Measurements from ENCODE around the gene RHBDF2. TPM values are rescaled to one million over a fixed set of nuclear protein-coding genes. Genes with fewer than 3 reads are reported as not detected.

The RHBDF2 gene
- total and polyA plus RNA-seq, 8 donors: 4.6 to 175 (median 21.0) TPM

- H3K4me1 ChIP-seq: peaks cover 14 to 72% (median 32%) of the 10 kb centered on the region in 4 donors
- H3K4me3 ChIP-seq: no peak overlapping the region
- H3K27ac ChIP-seq: no peak overlapping the region
- no peak for TF ChIP-seq POLR2AphosphoS5 (IDR thresholded peaks at IDR 0.05)
- TF ChIP-seq CTCF (IDR thresholded peaks at IDR 0.05): no peak
- no peak for TF ChIP-seq EP300 (IDR thresholded peaks at IDR 0.05)
- no peaks in the 10 kb centered on the region for H3K9me3 ChIP-seq
- H3K36me3 ChIP-seq: no peaks in the 10 kb centered on the region
- no peak for DNase-seq
- WGBS, 5 donors: 80 to 89% (median 86%) methylated on average over 9 of the region's 9 CpGs
- no peaks in the 10 kb centered on the region for H3K27me3 ChIP-seq
- intact Hi-C loops (cut with DNase I; ENCODE audit: low total_unique reads): no loop called here
Measured at GRCh38 chr17:76444518-76445311, 56.5 kb downstream of the RHBDF2 start.

GRCh38 chr17:76442341-76443338, 58.6 kb downstream of the RHBDF2 start:
- intact Hi-C loops (cut with DNase I; ENCODE audit: low total_unique reads): no loop called here
- Histone ChIP-seq H3K4me1 (peaks cover 22 to 72% (median 38%) of the 10 kb centered on the region in 4 donors), H3K27me3 (no peaks in the 10 kb centered on the region), H3K9me3 (no peaks in the 10 kb centered on the region), H3K27ac (no peak overlapping the region), H3K4me3 (no peak overlapping the region), H3K36me3 (no peaks in the 10 kb centered on the region)
- 91 to 94% (median 93%) methylated on average over 8 of the region's 8 CpGs for whole genome bisulfite sequencing, 5 donors
- TF ChIP-seq POLR2A (IDR thresholded peaks at IDR 0.05): no peak
- no peak for TF ChIP-seq POLR2AphosphoS5 (IDR thresholded peaks at IDR 0.05)
- no peak for TF ChIP-seq CTCF (IDR thresholded peaks at IDR 0.05)
- DNase-seq: no peak

GRCh38 chr17:76441686-76442340, 59.4 kb downstream of the RHBDF2 start:
- 74 to 81% (median 79%) methylated on average over 13 of the region's 13 CpGs for WGBS, 5 donors
- no peaks in the 10 kb centered on the region for H3K9me3 ChIP-seq
- peaks cover 18 to 64% (median 38%) of the 10 kb centered on the region in 4 donors for H3K4me1 ChIP-seq
- intact Hi-C loops (cut with DNase I; ENCODE audit: low total_unique reads): no loop called here
- DNase-seq: no peak
- no peaks in the 10 kb centered on the region for H3K36me3 ChIP-seq
- H3K27ac ChIP-seq: no peak overlapping the region
- H3K4me3 ChIP-seq: no peak overlapping the region
- TF ChIP-seq POLR2A (IDR thresholded peaks at IDR 0.05): no peak
- no peak for TF ChIP-seq CTCF (IDR thresholded peaks at IDR 0.05)
- no peak for TF ChIP-seq EP300 (IDR thresholded peaks at IDR 0.05)
- no peak for TF ChIP-seq POLR2AphosphoS5 (IDR thresholded peaks at IDR 0.05)
- no peaks in the 10 kb centered on the region for H3K27me3 ChIP-seq

GRCh38 chr17:76440751-76441362, 60.4 kb downstream of the RHBDF2 start:
- intact Hi-C loops (cut with DNase I; ENCODE audit: low total_unique reads): no loop called here
- no peak overlapping the region for H3K4me3 ChIP-seq
- DNase-seq: no peak
- H3K27me3 ChIP-seq: no peaks in the 10 kb centered on the region
- peaks cover 9 to 54% (median 30%) of the 10 kb centered on the region in 4 donors for H3K4me1 ChIP-seq
- H3K9me3 ChIP-seq: no peaks in the 10 kb centered on the region
- H3K36me3 ChIP-seq: no peaks in the 10 kb centered on the region
- WGBS, 5 donors: 71 to 89% (median 82%) methylated on average over 2 of the region's 2 CpGs
- TF ChIP-seq EP300 (IDR thresholded peaks at IDR 0.05): no peak
- TF ChIP-seq CTCF (IDR thresholded peaks at IDR 0.05): no peak
- TF ChIP-seq POLR2AphosphoS5 (IDR thresholded peaks at IDR 0.05): no peak
- H3K27ac ChIP-seq: no peak overlapping the region

All from stomach (tissue), 9 donors.